Panc1 (cell line): ENCODE results near the gene ASCC3.

ENCODE experiments used
- CTCF ChIP-seq: fragments of 450-650 bp; IDR thresholded peaks from 2 replicates; pipeline ENCODE4 v1.5.1; 2017; ENCODE audit warnings: mild to moderate bottlenecking
- POLR2AphosphoS5 ChIP-seq: IDR thresholded peaks from 2 replicates; pipeline ENCODE4 v1.6.1; 2012; ENCODE audit warnings: mild to moderate bottlenecking, low read depth, low read length, moderate library complexity
- REST ChIP-seq, 2 experiments: IDR thresholded peaks; 2 replicates each; pipeline ENCODE4 v1.6.1; 2011 to 2012; ENCODE audit warnings: low read depth in 2 of 2, control low read depth in 1 of 2, low read length in 1 of 2, mild to moderate bottlenecking in 1 of 2, moderate library complexity in 1 of 2; ENCODE audit not compliant: insufficient read depth in 1 of 2
- SIN3A ChIP-seq: IDR thresholded peaks from 2 replicates; pipeline ENCODE4 v1.6.1; 2012; ENCODE audit warnings: low read depth, mild to moderate bottlenecking, low read length, moderate library complexity, borderline replicate concordance; ENCODE audit not compliant: insufficient read depth

- TF ChIP-seq REST (IDR thresholded peaks at IDR 0.05; ENCODE audit: insufficient read depth in 1 of 2, low read depth in 2 of 2, low read length in 1 of 2) (no peak), CTCF (no peak), SIN3A (no peak), POLR2AphosphoS5 (no peak)
These were observed 217.8 kb downstream of the ASCC3 start for GRCh38 chr6:100663219-100663863.
